ENCODE measurements around the gene POTEG. TPM values are rescaled to one million over a fixed set of nuclear protein-coding genes. Genes with fewer than 3 reads are reported as not detected.
"Not testable (repeated sequence)": the region's sequence is repeated elsewhere in the genome, so short reads cannot be mapped to it uniquely, and the experiment has no call there.

Gene POTEG
- polyA plus RNA-seq, result not detected in 3 replicates
- not detected for polyA plus RNA-seq (2011; ENCODE audit: low read depth)
- polyA plus RNA-seq (2011; cell fraction: cytosol; rRNA removed), result not detected in 2 replicates
- not detected in 2 replicates for polyA plus RNA-seq (2011; cell fraction: nucleus; rRNA removed)
- polyA plus RNA-seq (2012; ENCODE audit: low replicate concordance), result not detected in 2 replicates
- polyA minus RNA-seq, result not detected in 3 replicates
- polyA minus RNA-seq (2011; cell fraction: cytosol; rRNA and poly(A)+ RNA removed), result not detected
- polyA minus RNA-seq (2011; cell fraction: nucleus; rRNA and poly(A)+ RNA removed), result not detected in 2 replicates

- H3K4me1 ChIP-seq (ENCODE audit: control insufficient read depth, extremely low read depth, insufficient read depth, low read length); H3K4me2 ChIP-seq (ENCODE audit: control insufficient read depth, extremely low read depth, insufficient read depth, low read depth, low read length); H3K9me1 ChIP-seq (ENCODE audit: control insufficient read depth, extremely low read depth, insufficient read depth, low read length); H3K27me3 ChIP-seq (ENCODE audit: control insufficient read depth, extremely low read depth, insufficient read depth, low read length); H3K79me2 ChIP-seq (ENCODE audit: control insufficient read depth, insufficient read depth, low read length); FAIRE-seq; H3K36me3 ChIP-seq (ENCODE audit: control insufficient read depth in 2 of 2, extremely low read depth in 1 of 2, insufficient read depth in 2 of 2, low read length in 2 of 2); dilution Hi-C loops (cut with MboI; ENCODE audit: extremely low pct_ligation_motif_present, low sequenced_read_pairs); H3K4me3 ChIP-seq (ENCODE audit: control insufficient read depth in 2 of 3, extremely low read depth in 1 of 3, insufficient read depth in 2 of 3, low read depth in 1 of 3, low read length in 3 of 3); H4K20me1 ChIP-seq (ENCODE audit: control insufficient read depth, extremely low read depth, insufficient read depth, low read length); H3K9me3 ChIP-seq (ENCODE audit: control insufficient read depth, low read depth, low read length); H3K27ac ChIP-seq (ENCODE audit: control insufficient read depth, insufficient read depth, low read length); H2AFZ ChIP-seq (ENCODE audit: control insufficient read depth, low read length); H3K9ac ChIP-seq (ENCODE audit: control insufficient read depth, extremely low read depth, insufficient read depth, low read length); DNase-seq (ENCODE audit: low read depth, low spot score): not testable (repeated sequence)
Observed at GRCh38 chr14:19434241-19434640, at the start of gene POTEG. Gene POTEG, minus strand, starts transcription at chr14:19434341. Its CDS starts 52 bp downstream, at chr14:19434289.

GRCh38 chr14:19482093-19482492, 48.0 kb upstream of the POTEG start:
- H4K20me1 ChIP-seq (ENCODE audit: control insufficient read depth, extremely low read depth, insufficient read depth, low read length); H3K36me3 ChIP-seq (ENCODE audit: control insufficient read depth in 2 of 2, extremely low read depth in 1 of 2, insufficient read depth in 2 of 2, low read length in 2 of 2); H3K27me3 ChIP-seq (ENCODE audit: control insufficient read depth, extremely low read depth, insufficient read depth, low read length); H3K27ac ChIP-seq (ENCODE audit: control insufficient read depth, insufficient read depth, low read length); H3K4me1 ChIP-seq (ENCODE audit: control insufficient read depth, extremely low read depth, insufficient read depth, low read length); H3K4me3 ChIP-seq (ENCODE audit: control insufficient read depth in 2 of 3, extremely low read depth in 1 of 3, insufficient read depth in 2 of 3, low read depth in 1 of 3, low read length in 3 of 3); DNase-seq (ENCODE audit: low read depth, low spot score); dilution Hi-C loops (cut with MboI; ENCODE audit: extremely low pct_ligation_motif_present, low sequenced_read_pairs); H3K79me2 ChIP-seq (ENCODE audit: control insufficient read depth, insufficient read depth, low read length); H3K9ac ChIP-seq (ENCODE audit: control insufficient read depth, extremely low read depth, insufficient read depth, low read length); H3K9me1 ChIP-seq (ENCODE audit: control insufficient read depth, extremely low read depth, insufficient read depth, low read length); H3K4me2 ChIP-seq (ENCODE audit: control insufficient read depth, extremely low read depth, insufficient read depth, low read depth, low read length); FAIRE-seq; H2AFZ ChIP-seq (ENCODE audit: control insufficient read depth, low read length); H3K9me3 ChIP-seq (ENCODE audit: control insufficient read depth, low read depth, low read length): not testable (repeated sequence)

GRCh38 chr14:19481421-19481820, 47.3 kb upstream of the POTEG start:
- H3K9me3 ChIP-seq (ENCODE audit: control insufficient read depth, low read depth, low read length); H3K9me1 ChIP-seq (ENCODE audit: control insufficient read depth, extremely low read depth, insufficient read depth, low read length); DNase-seq (ENCODE audit: low read depth, low spot score); H4K20me1 ChIP-seq (ENCODE audit: control insufficient read depth, extremely low read depth, insufficient read depth, low read length); FAIRE-seq; H3K79me2 ChIP-seq (ENCODE audit: control insufficient read depth, insufficient read depth, low read length); H3K36me3 ChIP-seq (ENCODE audit: control insufficient read depth in 2 of 2, extremely low read depth in 1 of 2, insufficient read depth in 2 of 2, low read length in 2 of 2); H3K9ac ChIP-seq (ENCODE audit: control insufficient read depth, extremely low read depth, insufficient read depth, low read length); H3K4me2 ChIP-seq (ENCODE audit: control insufficient read depth, extremely low read depth, insufficient read depth, low read depth, low read length); H3K27me3 ChIP-seq (ENCODE audit: control insufficient read depth, extremely low read depth, insufficient read depth, low read length); H2AFZ ChIP-seq (ENCODE audit: control insufficient read depth, low read length); H3K4me1 ChIP-seq (ENCODE audit: control insufficient read depth, extremely low read depth, insufficient read depth, low read length); H3K4me3 ChIP-seq (ENCODE audit: control insufficient read depth in 2 of 3, extremely low read depth in 1 of 3, insufficient read depth in 2 of 3, low read depth in 1 of 3, low read length in 3 of 3); dilution Hi-C loops (cut with MboI; ENCODE audit: extremely low pct_ligation_motif_present, low sequenced_read_pairs); H3K27ac ChIP-seq (ENCODE audit: control insufficient read depth, insufficient read depth, low read length): not testable (repeated sequence)

GRCh38 chr14:19480491-19480890, 46.4 kb upstream of the POTEG start:
- FAIRE-seq; dilution Hi-C loops (cut with MboI; ENCODE audit: extremely low pct_ligation_motif_present, low sequenced_read_pairs); H3K4me3 ChIP-seq (ENCODE audit: control insufficient read depth in 2 of 3, extremely low read depth in 1 of 3, insufficient read depth in 2 of 3, low read depth in 1 of 3, low read length in 3 of 3); H3K27me3 ChIP-seq (ENCODE audit: control insufficient read depth, extremely low read depth, insufficient read depth, low read length); H3K4me1 ChIP-seq (ENCODE audit: control insufficient read depth, extremely low read depth, insufficient read depth, low read length); H2AFZ ChIP-seq (ENCODE audit: control insufficient read depth, low read length); H3K79me2 ChIP-seq (ENCODE audit: control insufficient read depth, insufficient read depth, low read length); H3K9ac ChIP-seq (ENCODE audit: control insufficient read depth, extremely low read depth, insufficient read depth, low read length); H3K27ac ChIP-seq (ENCODE audit: control insufficient read depth, insufficient read depth, low read length); DNase-seq (ENCODE audit: low read depth, low spot score); H3K9me3 ChIP-seq (ENCODE audit: control insufficient read depth, low read depth, low read length); H3K9me1 ChIP-seq (ENCODE audit: control insufficient read depth, extremely low read depth, insufficient read depth, low read length); H4K20me1 ChIP-seq (ENCODE audit: control insufficient read depth, extremely low read depth, insufficient read depth, low read length); H3K36me3 ChIP-seq (ENCODE audit: control insufficient read depth in 2 of 2, extremely low read depth in 1 of 2, insufficient read depth in 2 of 2, low read length in 2 of 2); H3K4me2 ChIP-seq (ENCODE audit: control insufficient read depth, extremely low read depth, insufficient read depth, low read depth, low read length): not testable (repeated sequence)

GRCh38 chr14:19445761-19446160, 11.6 kb upstream of the POTEG start:
- H3K9me1 ChIP-seq (ENCODE audit: control insufficient read depth, extremely low read depth, insufficient read depth, low read length); H3K27ac ChIP-seq (ENCODE audit: control insufficient read depth, insufficient read depth, low read length); H3K36me3 ChIP-seq (ENCODE audit: control insufficient read depth in 2 of 2, extremely low read depth in 1 of 2, insufficient read depth in 2 of 2, low read length in 2 of 2); H2AFZ ChIP-seq (ENCODE audit: control insufficient read depth, low read length); H3K9ac ChIP-seq (ENCODE audit: control insufficient read depth, extremely low read depth, insufficient read depth, low read length); dilution Hi-C loops (cut with MboI; ENCODE audit: extremely low pct_ligation_motif_present, low sequenced_read_pairs); H3K27me3 ChIP-seq (ENCODE audit: control insufficient read depth, extremely low read depth, insufficient read depth, low read length); H3K9me3 ChIP-seq (ENCODE audit: control insufficient read depth, low read depth, low read length); DNase-seq (ENCODE audit: low read depth, low spot score); H3K4me1 ChIP-seq (ENCODE audit: control insufficient read depth, extremely low read depth, insufficient read depth, low read length); H3K79me2 ChIP-seq (ENCODE audit: control insufficient read depth, insufficient read depth, low read length); H3K4me3 ChIP-seq (ENCODE audit: control insufficient read depth in 2 of 3, extremely low read depth in 1 of 3, insufficient read depth in 2 of 3, low read depth in 1 of 3, low read length in 3 of 3); H3K4me2 ChIP-seq (ENCODE audit: control insufficient read depth, extremely low read depth, insufficient read depth, low read depth, low read length); FAIRE-seq; H4K20me1 ChIP-seq (ENCODE audit: control insufficient read depth, extremely low read depth, insufficient read depth, low read length): not testable (repeated sequence)
